ENCODE results near the gene SLC35F4. TPM values are rescaled to one million over a fixed set of nuclear protein-coding genes. Genes with fewer than 3 reads are reported as not detected.

Gene SLC35F4
- total RNA-seq, 1 experiment from 2014 or later = not detected

DNA sequence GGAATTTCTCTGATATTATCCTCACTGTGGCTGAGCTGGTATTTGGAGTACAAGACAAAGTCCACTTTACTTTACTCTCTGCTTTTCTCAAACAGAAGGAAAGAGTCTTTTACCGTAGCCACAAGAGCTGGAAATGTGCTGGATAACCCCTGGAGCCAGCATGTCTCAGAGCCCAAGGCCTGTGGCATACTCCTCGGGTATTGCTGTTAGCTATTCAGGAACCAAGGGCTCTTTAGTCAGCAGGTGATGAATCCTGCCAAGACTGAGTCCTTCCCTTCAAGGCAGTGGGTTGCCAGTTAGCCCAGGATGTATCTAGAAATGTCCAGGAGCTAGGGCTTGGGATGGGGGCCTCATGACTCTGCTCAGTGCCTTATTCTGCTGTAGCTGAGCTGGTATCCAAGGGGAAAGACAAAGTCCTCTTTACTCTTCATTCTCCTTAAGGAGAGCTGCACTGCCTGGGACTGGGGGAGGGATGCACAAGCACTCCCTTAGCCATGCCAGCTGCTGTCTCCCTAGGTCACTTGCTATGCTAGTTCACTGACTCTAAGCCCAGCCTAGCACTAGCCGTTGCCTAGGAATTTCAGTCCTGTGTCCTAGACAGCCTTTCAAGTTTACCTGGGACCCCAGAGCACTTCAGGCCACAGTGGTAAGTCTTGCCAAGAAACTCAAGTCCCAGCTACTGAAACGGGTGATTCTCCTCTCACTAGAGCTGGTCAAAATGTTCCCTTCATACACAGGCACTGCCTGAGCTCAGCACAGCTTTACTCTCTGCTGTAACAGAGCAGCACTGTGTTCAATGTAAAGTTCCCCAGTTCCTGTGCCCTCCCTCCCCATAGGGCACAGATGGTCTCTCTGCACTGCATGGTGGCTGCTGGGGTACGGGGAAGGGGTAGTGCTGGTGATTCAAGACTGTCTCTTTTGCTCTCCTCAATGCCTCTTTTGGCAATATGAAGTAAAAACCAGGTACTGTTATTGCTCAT, 136.4 kb downstream of the SLC35F4 start:
- no peaks in the 10 kb centered on the region for H3K79me2 ChIP-seq (ENCODE audit: insufficient read depth, low read length)

More for the DNA sequence above, 136.4 kb downstream of the SLC35F4 start:
- Histone ChIP-seq H3K18ac (ENCODE audit: insufficient read length, low read depth, low read length) (peak overlapping the region; percentile 87), H2BK12ac (ENCODE audit: insufficient read length, low read depth, low read length) (peak overlapping the region; percentile 67), H2AFZ (ENCODE audit: low read length) (peak overlapping the region; percentile 83), H2AK5ac (ENCODE audit: insufficient read length, low read length) (peak overlapping the region; percentile 75), H4K5ac (ENCODE audit: insufficient read length, low read depth, low read length) (peak overlapping the region; percentile 81), H2BK15ac (ENCODE audit: low read depth, low read length) (no peak overlapping the region), H3K27me3 (ENCODE audit: insufficient read depth, low read length) (no peaks in the 10 kb centered on the region), H3T11ph (ENCODE audit: low read length) (no peak overlapping the region), H4K20me1 (ENCODE audit: control insufficient read depth, insufficient read depth, insufficient read length) (no peaks in the 10 kb centered on the region), H4K8ac (replicated peaks; ENCODE audit: insufficient read length, low read depth, low read length) (no peak overlapping the region), H3K9me3 (ENCODE audit: control insufficient read depth, low read depth, low read length) (no peaks in the 10 kb centered on the region), H3K27ac (ENCODE audit: insufficient read length, low read depth, low read length) (no peak overlapping the region), H3K4ac (ENCODE audit: low read depth, low read length) (no peak overlapping the region; the same call in 1 of the 2 replicates), H3K56ac (ENCODE audit: insufficient read length, low read depth, low read length) (peak overlapping the region; percentile 73), H2BK5ac (ENCODE audit: insufficient read length, low read length) (peak overlapping the region; percentile 64), H2BK120ac (ENCODE audit: low read depth, low read length, poor library complexity, severe bottlenecking) (no peak overlapping the region), H3K14ac (ENCODE audit: insufficient read depth, low read length) (peak overlapping the region; percentile 88), H3K4me2 (ENCODE audit: insufficient read depth, insufficient read length, low read length) (no peak overlapping the region), H2BK20ac (ENCODE audit: low read depth, low read length, poor library complexity, severe bottlenecking) (no peak overlapping the region), H3K23me2 (ENCODE audit: insufficient read length, low read depth, low read length, poor library complexity, severe bottlenecking) (no peaks in the 10 kb centered on the region), H3K4me1 (ENCODE audit: insufficient read depth, low read length) (peaks cover 10% of the 10 kb centered on the region), H4K91ac (ENCODE audit: insufficient read length, low read depth, low read length) (peak overlapping the region; percentile 81), H3K79me1 (ENCODE audit: insufficient read depth, low read depth, low read length, poor library complexity, severe bottlenecking) (no peaks in the 10 kb centered on the region), H3K9ac (ENCODE audit: extremely low read depth, insufficient read length, low read length) (no peak overlapping the region), H3K23ac (ENCODE audit: insufficient read length, low read depth, low read length) (no peak overlapping the region)
- TF ChIP-seq, protein P1, sequence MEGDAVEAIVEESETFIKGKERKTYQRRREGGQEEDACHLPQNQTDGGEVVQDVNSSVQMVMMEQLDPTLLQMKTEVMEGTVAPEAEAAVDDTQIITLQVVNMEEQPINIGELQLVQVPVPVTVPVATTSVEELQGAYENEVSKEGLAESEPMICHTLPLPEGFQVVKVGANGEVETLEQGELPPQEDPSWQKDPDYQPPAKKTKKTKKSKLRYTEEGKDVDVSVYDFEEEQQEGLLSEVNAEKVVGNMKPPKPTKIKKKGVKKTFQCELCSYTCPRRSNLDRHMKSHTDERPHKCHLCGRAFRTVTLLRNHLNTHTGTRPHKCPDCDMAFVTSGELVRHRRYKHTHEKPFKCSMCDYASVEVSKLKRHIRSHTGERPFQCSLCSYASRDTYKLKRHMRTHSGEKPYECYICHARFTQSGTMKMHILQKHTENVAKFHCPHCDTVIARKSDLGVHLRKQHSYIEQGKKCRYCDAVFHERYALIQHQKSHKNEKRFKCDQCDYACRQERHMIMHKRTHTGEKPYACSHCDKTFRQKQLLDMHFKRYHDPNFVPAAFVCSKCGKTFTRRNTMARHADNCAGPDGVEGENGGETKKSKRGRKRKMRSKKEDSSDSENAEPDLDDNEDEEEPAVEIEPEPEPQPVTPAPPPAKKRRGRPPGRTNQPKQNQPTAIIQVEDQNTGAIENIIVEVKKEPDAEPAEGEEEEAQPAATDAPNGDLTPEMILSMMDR (conservative IDR thresholded peaks at IDR 0.05) = no peak
- Mint-ChIP-seq H3K4me1 (peaks cover 26 to 34% of the 10 kb centered on the region in 2 experiments), H3K9me3 (peaks cover 4 to 8% of the 10 kb centered on the region in 2 experiments; a peak in 2 of 5 replicates), H3K27ac (peak overlapping the region in 2 of 3 experiments; percentile 68 to 81; a peak in 4 of 7 replicates), H3K4me3 (no peak overlapping the region), H3K27me3 (ENCODE audit: low read depth) (no peaks in the 10 kb centered on the region), H3K36me3 (ENCODE audit: insufficient read depth in 1 of 3, low read depth in 3 of 3) (peaks cover 0 to 10% (median 10%) of the 10 kb centered on the region in 3 experiments; a peak in 4 of 7 replicates)
- DNase-seq = peak; percentile 29
- WGBS (ENCODE audit: extremely low coverage, insufficient read length, low lambda C conversion rate) = no CpG with 5 or more reads among the region's 5 CpGs
